Tibial artery (tissue), 4 donors: ENCODE data around the gene CACNA1C.

Source experiments
- DNase-seq, 2 donors: peaks; one replicate each; pipeline ENCODE4 v3.0.0-alpha.2; 2019
- H3K27ac ChIP-seq, 2 donors: fragments of 200-600 bp; sonication (generic) in 1 of 2; 1 replicate in 1 of 2; 2 replicates in 1 of 2; pipeline ENCODE4 v1.5.1; 2018 to 2019; ENCODE audit warnings: mild to moderate bottlenecking in 1 of 2
- H3K27me3 ChIP-seq, 2 donors: fragments of 200-600 bp; sonication (generic) in 1 of 2; one replicate each; pipeline versions ENCODE4 v1.5.1 to v1.6.0; 2016 to 2019
- H3K36me3 ChIP-seq, 3 donors: fragments of 200-600 bp; sonication (generic) in 2 of 3; one replicate each; pipeline ENCODE4 v1.5.1; 2016 to 2019; ENCODE audit warnings: mild to moderate bottlenecking in 2 of 3
- H3K4me1 ChIP-seq, 4 donors: fragments of 200-600 bp; sonication (generic) in 2 of 4; 1 replicate in 3 of 4; 2 replicates in 1 of 4; pipeline ENCODE4 v1.5.1; 2016 to 2019
- H3K4me3 ChIP-seq, 2 donors: fragments of 200-600 bp; sonication (generic) in 1 of 2; 1 replicate in 1 of 2; 2 replicates in 1 of 2; pipeline ENCODE4 v1.5.1; 2018 to 2019; ENCODE audit warnings: mild to moderate bottlenecking in 2 of 2
- H3K9me3 ChIP-seq, 3 donors: fragments of 200-600 bp; sonication (generic) in 1 of 3; one replicate each; pipeline ENCODE4 v1.5.1; 2016 to 2019
- CTCF ChIP-seq, 2 experiments: fragments of 200-600 bp in 1 of 2; fragments of 450-650 bp in 1 of 2; IDR thresholded peaks; one replicate each; pipeline ENCODE4 v1.5.1; 2017 to 2019; ENCODE audit warnings: antibody characterized with exemption in 2 of 2, mild to moderate bottlenecking in 1 of 2, moderate library complexity in 1 of 2
- intact Hi-C: fragments of 100-400 bp; cut with DNase I; formaldehyde crosslinking; loops from one replicate; pipeline ENCODE4 v1.15.0; 2023; ENCODE audit warnings: low total_unique reads

Gene CACNA1C

GRCh38 chr12:2283480-2283879, 230.7 kb downstream of the CACNA1C start:
- Histone ChIP-seq H3K4me1 (peaks cover 0 to 67% (median 54%) of the 10 kb centered on the region in 4 donors), H3K4me3 (no peak overlapping the region), H3K27ac (peak overlapping the region; percentile 81 to 83), H3K36me3 (no peaks in the 10 kb centered on the region), H3K9me3 (no peaks in the 10 kb centered on the region), H3K27me3 (no peaks in the 10 kb centered on the region)
- no peak for TF ChIP-seq CTCF (IDR thresholded peaks at IDR 0.05)
- DNase-seq: peak; percentile 16 to 28
- intact Hi-C loops: loop anchor here (10.0 kb wide), 1 partner anchor 301 kb away; no protein-coding TSS in a partner anchor

- peak; percentile 26 to 74 for DNase-seq
- Histone ChIP-seq H3K27ac (peak overlapping the region; percentile 81 to 83), H3K36me3 (no peaks in the 10 kb centered on the region), H3K4me3 (peak overlapping the region in 1 of 2 donors; percentile 9), H3K27me3 (no peaks in the 10 kb centered on the region), H3K9me3 (no peaks in the 10 kb centered on the region), H3K4me1 (peaks cover 0 to 71% (median 57%) of the 10 kb centered on the region in 4 donors)
- no peak for TF ChIP-seq CTCF (IDR thresholded peaks at IDR 0.05)
- intact Hi-C loops: loop anchor here (10.0 kb wide), 1 partner anchor 301 kb away; no protein-coding TSS in a partner anchor
These were observed 231.1 kb downstream of the CACNA1C start for GRCh38 chr12:2283916-2284315.

- Histone ChIP-seq H3K9me3 (no peaks in the 10 kb centered on the region), H3K4me1 (peaks cover 0 to 76% (median 58%) of the 10 kb centered on the region in 4 donors), H3K27me3 (no peaks in the 10 kb centered on the region), H3K27ac (peak overlapping the region; percentile 81 to 83), H3K4me3 (no peak overlapping the region), H3K36me3 (no peaks in the 10 kb centered on the region)
- peak; percentile 32 to 42 for DNase-seq
- intact Hi-C loops: loop anchor here (10.0 kb wide), 1 partner anchor 300 kb away; no protein-coding TSS in a partner anchor
- TF ChIP-seq CTCF (IDR thresholded peaks at IDR 0.05): no peak
These were observed 231.6 kb downstream of the CACNA1C start for GRCh38 chr12:2284321-2284813.

GRCh38 chr12:2284857-2285256, 232.1 kb downstream of the CACNA1C start:
- peaks cover 0 to 81% (median 58%) of the 10 kb centered on the region in 4 donors for H3K4me1 ChIP-seq
- H3K4me3 ChIP-seq: no peak overlapping the region
- no peaks in the 10 kb centered on the region for H3K27me3 ChIP-seq
- intact Hi-C loops: loop anchor here (5.0 to 10.0 kb wide), 2 partner anchors 228 to 300 kb away; no protein-coding TSS in a partner anchor
- peak; percentile 72 to 89 for DNase-seq
- no peaks in the 10 kb centered on the region for H3K9me3 ChIP-seq
- H3K27ac ChIP-seq: peak overlapping the region; percentile 81 to 83
- TF ChIP-seq CTCF (IDR thresholded peaks at IDR 0.05): peak; percentile 61 to 64
- no peaks in the 10 kb centered on the region for H3K36me3 ChIP-seq

- Histone ChIP-seq H3K36me3 (no peaks in the 10 kb centered on the region), H3K9me3 (no peaks in the 10 kb centered on the region), H3K4me1 (peaks cover 0 to 87% (median 62%) of the 10 kb centered on the region in 4 donors), H3K4me3 (no peak overlapping the region), H3K27me3 (no peaks in the 10 kb centered on the region), H3K27ac (peak overlapping the region; percentile 81 to 83)
- TF ChIP-seq CTCF (IDR thresholded peaks at IDR 0.05): no peak
- intact Hi-C loops: loop anchor here (5.0 to 10.0 kb wide), 2 partner anchors 228 to 299 kb away; no protein-coding TSS in a partner anchor
- DNase-seq: peak; percentile 16 to 47
These were observed 232.7 kb downstream of the CACNA1C start for GRCh38 chr12:2285462-2285861.
